HEK293T (cell line): ENCODE data around the gene EYS.
A peak's percentile ranks its signal among the peaks of the same experiment; 100 is the strongest.

Experiments used
- CTCF ChIA-PET: fragments of 350-600 bp; formaldehyde crosslinking; extraction: SDS; loops from one replicate; lab custom pipeline; 2021; ENCODE audit warnings: antibody characterized with exemption, inconsistent platforms; lab: Yijun Ruan, JAX
- POLR2A ChIA-PET: fragments of 350-600 bp; formaldehyde crosslinking; extraction: SDS; loops from one replicate; lab custom pipeline; 2020; ENCODE audit warnings: antibody characterized with exemption, inconsistent platforms; lab: Yijun Ruan, JAX
- DNase-seq: peaks from one replicate; pipeline ENCODE4 v3.0.0; 2012; ENCODE audit warnings: mixed read lengths; ENCODE audit errors: extremely low spot score
- ARNT ChIP-seq: fragments of 450-650 bp; IDR thresholded peaks from 2 replicates; pipeline ENCODE4 v1.6.1; 2017; ENCODE audit warnings: mild to moderate bottlenecking
- BHLHE40 ChIP-seq: fragments of 450-650 bp; IDR thresholded peaks from 2 replicates; pipeline ENCODE4 v1.6.1; 2016; ENCODE audit warnings: mild to moderate bottlenecking, moderate library complexity, borderline replicate concordance
- CTBP1 ChIP-seq: fragments of 450-650 bp; IDR thresholded peaks from 2 replicates; pipeline ENCODE4 v1.6.1; 2016; ENCODE audit warnings: borderline replicate concordance
- ELF4 ChIP-seq: fragments of 450-650 bp; IDR thresholded peaks from 2 replicates; pipeline ENCODE4 v1.6.1; 2017; ENCODE audit warnings: antibody characterized with exemption
- FOXA1 ChIP-seq: fragments of 450-650 bp; IDR thresholded peaks from 2 replicates; pipeline ENCODE4 v1.6.1; 2016; ENCODE audit warnings: mild to moderate bottlenecking
- FOXK2 ChIP-seq: fragments of 450-650 bp; IDR thresholded peaks from 2 replicates; pipeline ENCODE4 v1.6.1; 2016; ENCODE audit warnings: mild to moderate bottlenecking
- FOXM1 ChIP-seq: fragments of 450-650 bp; IDR thresholded peaks from 2 replicates; pipeline ENCODE4 v1.6.1; 2017; ENCODE audit warnings: mild to moderate bottlenecking, borderline replicate concordance
- HDGF ChIP-seq: fragments of 450-650 bp; IDR thresholded peaks from 2 replicates; pipeline ENCODE4 v1.6.1; 2017; ENCODE audit warnings: antibody characterized with exemption, borderline replicate concordance
- L3MBTL2 ChIP-seq: fragments of 450-650 bp; conservative IDR thresholded peaks from 2 replicates; pipeline ENCODE4 v1.6.1; 2016; ENCODE audit warnings: mild to moderate bottlenecking
- LEF1 ChIP-seq: fragments of 450-650 bp; IDR thresholded peaks from 2 replicates; pipeline ENCODE4 v1.6.1; 2017; ENCODE audit warnings: mild to moderate bottlenecking, borderline replicate concordance
- NFRKB ChIP-seq: fragments of 450-650 bp; IDR thresholded peaks from 2 replicates; pipeline ENCODE4 v1.6.1; 2016; ENCODE audit warnings: mild to moderate bottlenecking, moderate library complexity
- SP1 ChIP-seq: fragments of 450-650 bp; IDR thresholded peaks from 2 replicates; pipeline ENCODE4 v1.6.1; 2017
- SUZ12 ChIP-seq: fragments of 450-650 bp; IDR thresholded peaks from 2 replicates; pipeline ENCODE4 v1.6.1; 2016; ENCODE audit warnings: mild to moderate bottlenecking
- TARDBP ChIP-seq: fragments of 450-650 bp; IDR thresholded peaks from 2 replicates; pipeline ENCODE4 v1.6.1; 2016
- ZNF384 ChIP-seq: fragments of 450-650 bp; IDR thresholded peaks from 2 replicates; pipeline ENCODE4 v1.6.1; 2016
- TF ChIP-seq, protein P1 (sequence below): fragments of 450-650 bp; IDR thresholded peaks from 2 replicates; pipeline ENCODE4 v1.6.1; 2016

Gene EYS

DNA sequence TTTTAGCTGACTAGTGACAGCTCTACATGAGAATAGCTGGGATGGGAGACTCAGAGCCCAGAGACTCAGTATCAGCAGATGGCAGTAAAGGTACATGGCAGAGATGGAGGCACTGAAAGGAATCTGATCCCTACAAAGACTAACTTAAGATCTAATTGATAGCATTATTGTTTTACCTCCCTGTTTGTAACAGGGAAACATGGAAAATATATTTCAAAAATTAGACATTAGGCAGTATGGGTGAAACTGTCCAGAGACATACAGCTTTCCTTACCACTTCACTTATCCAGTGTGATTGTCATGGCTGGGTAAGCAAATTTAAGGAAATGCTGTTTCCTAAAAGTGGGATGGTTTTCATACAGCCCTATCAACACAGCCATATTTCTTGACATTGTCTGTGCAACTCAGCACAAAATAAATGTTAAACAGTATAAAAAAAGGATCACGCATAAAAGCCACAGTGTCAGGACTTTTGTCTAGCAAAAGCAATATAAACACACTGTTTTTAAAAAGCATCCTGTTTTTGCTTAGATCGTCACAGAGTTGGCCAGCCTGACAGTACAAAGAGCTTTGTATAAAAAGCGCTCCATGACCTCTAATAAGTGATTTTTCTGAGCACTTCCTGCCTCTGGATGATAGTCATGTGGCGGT lies 1694.5 kb downstream of the EYS start:
- TF ChIP-seq BHLHE40 (no peak), SP1 (no peak), L3MBTL2 (no peak), HDGF (no peak), LEF1 (no peak), FOXK2 (no peak), FOXA1 (no peak), TARDBP (no peak), ELF4 (no peak), SUZ12 (no peak), NFRKB (no peak), ZNF384 (no peak), CTBP1 (no peak), ARNT (no peak), FOXM1 (no peak)
- TF ChIP-seq, protein P1, sequence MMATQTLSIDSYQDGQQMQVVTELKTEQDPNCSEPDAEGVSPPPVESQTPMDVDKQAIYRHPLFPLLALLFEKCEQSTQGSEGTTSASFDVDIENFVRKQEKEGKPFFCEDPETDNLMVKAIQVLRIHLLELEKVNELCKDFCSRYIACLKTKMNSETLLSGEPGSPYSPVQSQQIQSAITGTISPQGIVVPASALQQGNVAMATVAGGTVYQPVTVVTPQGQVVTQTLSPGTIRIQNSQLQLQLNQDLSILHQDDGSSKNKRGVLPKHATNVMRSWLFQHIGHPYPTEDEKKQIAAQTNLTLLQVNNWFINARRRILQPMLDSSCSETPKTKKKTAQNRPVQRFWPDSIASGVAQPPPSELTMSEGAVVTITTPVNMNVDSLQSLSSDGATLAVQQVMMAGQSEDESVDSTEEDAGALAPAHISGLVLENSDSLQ, result no peak
- DNase-seq, result peak; percentile 57
- POLR2A ChIA-PET, result interaction anchor here (0.5 kb wide), 1 partner anchor 319 kb away, joined by 3 read pairs; no protein-coding TSS in a partner anchor
- CTCF ChIA-PET, result interaction anchor here (0.6 to 1.6 kb wide), 5 partner anchors 12 to 1333 kb away, joined by 3 to 29 read pairs (median 4); no protein-coding TSS in a partner anchor

DNA sequence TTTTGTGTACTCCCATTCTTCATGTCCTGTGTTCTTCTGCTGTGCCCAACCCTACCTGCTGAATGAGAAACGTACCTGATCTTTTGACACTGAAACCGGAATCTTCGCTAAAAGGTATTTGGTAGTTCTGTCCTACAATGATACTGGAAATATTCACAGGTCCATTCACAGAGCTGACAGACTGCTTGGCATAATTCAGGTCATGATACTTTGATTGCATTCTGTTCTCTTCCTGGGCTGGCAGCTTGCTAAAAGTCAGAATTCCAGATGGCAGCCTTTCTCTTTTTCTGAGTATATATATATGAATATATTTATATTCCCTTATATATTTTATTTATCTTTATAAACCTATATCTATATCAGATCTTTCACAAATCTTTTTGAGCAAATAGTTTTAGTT lies 1696.4 kb downstream of the EYS start:
- POLR2A ChIA-PET, result no interaction called here
- DNase-seq, result no peak
- CTCF ChIA-PET, result no interaction called here
- no peak for TF ChIP-seq SP1
- no peak for TF ChIP-seq BHLHE40
- no peak for TF ChIP-seq ELF4
- TF ChIP-seq ARNT, result no peak
- TF ChIP-seq FOXK2, result no peak
- TF ChIP-seq LEF1, result no peak
- TF ChIP-seq HDGF, result no peak
- no peak for TF ChIP-seq NFRKB
- TF ChIP-seq SUZ12, result no peak
- TF ChIP-seq, protein P1, result no peak
- no peak for TF ChIP-seq CTBP1

DNA sequence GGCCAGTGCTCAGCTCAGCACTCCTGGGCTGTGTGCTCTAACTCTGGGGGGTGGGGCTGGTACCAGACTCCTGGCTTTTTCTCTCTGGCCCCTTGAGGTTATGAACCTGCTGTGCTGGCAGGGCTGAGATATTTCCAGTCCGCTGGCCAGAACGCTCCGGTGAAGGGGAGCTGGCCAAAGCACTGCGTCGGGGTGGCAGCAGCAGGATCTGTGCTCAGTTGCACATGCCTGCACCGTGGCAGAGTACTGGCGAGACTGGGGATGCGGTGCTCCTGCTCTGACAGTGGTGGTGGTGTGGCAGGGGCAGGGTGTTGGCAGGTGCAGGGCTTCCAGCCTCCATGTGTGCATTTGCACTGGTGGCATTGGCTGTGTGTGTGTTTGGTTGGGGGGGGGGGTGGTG lies 1697.0 kb downstream of the EYS start:
- POLR2A ChIA-PET, result no interaction called here
- CTCF ChIA-PET, result no interaction called here
- DNase-seq, result no peak
- TF ChIP-seq HDGF (no peak), NFRKB (no peak), TARDBP (no peak)

DNA sequence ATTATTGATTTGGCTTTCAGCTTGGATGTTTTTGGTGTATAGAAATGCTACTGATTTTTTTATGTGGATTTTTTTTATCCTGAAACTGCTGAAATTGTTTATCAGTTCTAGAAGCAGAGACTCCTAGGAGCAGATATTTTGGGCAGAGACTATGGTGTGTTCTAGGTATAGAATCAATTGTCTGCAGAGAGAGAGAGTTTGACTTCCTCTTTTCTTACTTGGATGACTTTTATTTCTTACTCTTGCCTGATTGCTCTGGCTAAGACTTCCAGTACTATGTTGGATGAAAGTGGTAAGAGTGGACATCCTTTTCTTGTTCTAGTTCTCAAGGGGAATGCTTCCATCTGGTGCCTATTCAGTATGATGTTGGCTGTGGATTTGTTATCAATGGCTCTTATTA lies 1700.8 kb downstream of the EYS start:
- no peak for TF ChIP-seq FOXM1
- no peak for TF ChIP-seq SP1
- TF ChIP-seq CTBP1, result no peak
- no peak for TF ChIP-seq FOXA1
- no peak for TF ChIP-seq LEF1
- TF ChIP-seq FOXK2, result no peak
- TF ChIP-seq ZNF384, result no peak
- TF ChIP-seq HDGF, result no peak
- TF ChIP-seq BHLHE40, result no peak
- no peak for TF ChIP-seq ARNT
- TF ChIP-seq, protein P1, result no peak
- TF ChIP-seq ELF4, result no peak
- no peak for TF ChIP-seq SUZ12
- ChIA-PET CTCF (interaction anchor here (0.6 kb wide), 1 partner anchor 33 kb away, joined by 4 read pairs; no protein-coding TSS in a partner anchor), POLR2A (no interaction called here)
- no peak for DNase-seq

GRCh38 chr6:64000818-64001491 lies 1706.1 kb downstream of the EYS start:
- ChIA-PET CTCF (interaction anchor here (1.6 kb wide), 1 partner anchor 11 kb away, joined by 5 read pairs; no protein-coding TSS in a partner anchor), POLR2A (no interaction called here)
- TF ChIP-seq CTBP1, result 0 out of 2 replicates have a peak, but pooled peaks have one; percentile 34
- TF ChIP-seq ARNT, result no peak
- TF ChIP-seq, protein P1, result peak; percentile 79
- no peak for TF ChIP-seq ZNF384
- no peak for TF ChIP-seq L3MBTL2
- no peak for TF ChIP-seq SP1
- no peak for TF ChIP-seq TARDBP
- DNase-seq, result peak; percentile 13

- ChIA-PET POLR2A (no interaction called here), CTCF (no interaction called here)
- TF ChIP-seq ARNT (no peak), NFRKB (no peak), LEF1 (no peak), SUZ12 (no peak), ELF4 (no peak), CTBP1 (no peak), FOXK2 (no peak), HDGF (no peak), BHLHE40 (no peak), SP1 (no peak), L3MBTL2 (no peak), FOXA1 (no peak), ZNF384 (no peak), FOXM1 (no peak), TARDBP (no peak)
- TF ChIP-seq, protein P1, result no peak
- DNase-seq, result no peak
Observed at GRCh38 chr6:63999613-64000012, 1707.4 kb downstream of the EYS start.
